ENCODE data around the gene VWA8. TPM values are rescaled to one million over a fixed set of nuclear protein-coding genes. Genes with fewer than 3 reads are reported as not detected.

The VWA8 gene
- polyA plus RNA-seq, 1 of the 3 experiments (the other 2 are of a cell fraction), result 5.5 TPM

DNA sequence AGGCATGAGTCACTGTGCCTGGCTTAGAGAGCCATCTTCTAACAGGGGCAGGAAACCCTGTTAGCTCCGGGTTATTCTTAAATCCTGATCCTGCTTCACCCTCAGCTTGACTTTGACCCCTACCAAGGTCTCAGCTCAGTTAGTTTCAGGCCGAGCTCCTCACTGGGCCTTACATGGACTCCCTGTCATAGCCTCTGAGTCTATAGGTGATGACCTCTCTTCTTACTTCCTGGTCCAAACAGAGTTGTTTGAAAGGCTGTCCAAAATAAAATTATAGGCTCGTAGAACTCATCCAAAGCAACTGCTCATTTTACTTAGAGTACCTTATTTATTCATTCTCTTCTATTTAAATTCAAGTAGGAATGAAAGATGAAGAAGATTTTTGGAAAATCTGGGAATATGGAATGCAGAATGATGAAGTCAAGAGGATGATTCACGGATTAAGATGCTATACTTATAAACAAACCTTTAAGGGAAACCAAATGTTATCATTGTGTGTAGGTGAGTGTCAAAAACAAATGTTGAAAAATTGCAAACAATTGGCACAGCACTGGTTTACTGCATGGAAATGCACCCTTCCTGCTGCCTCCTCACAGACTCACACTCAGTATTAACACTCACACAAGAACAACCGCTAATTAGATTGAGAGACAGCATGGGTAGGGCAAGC is 329.5 kb downstream of the VWA8 start:
- H3K9me2 ChIP-seq, result no peaks in the 10 kb centered on the region
- no peaks in the 10 kb centered on the region for H3K36me3 ChIP-seq (replicated peaks in 1 of 2; ENCODE audit: control insufficient read depth in 1 of 2, insufficient read depth in 2 of 2, low read length in 1 of 2)
- CTCF ChIA-PET, result interaction anchor here (0.6 to 1.0 kb wide), 3 partner anchors 21 to 349 kb away, joined by 3 read pairs; no protein-coding TSS in a partner anchor
- DNase-seq, result no peak
- no peak overlapping the region for H3K4me2 ChIP-seq
- H3K27ac ChIP-seq (ENCODE audit: low read depth in 2 of 2, low read length in 1 of 2), result no peak overlapping the region
- H4K20me1 ChIP-seq (ENCODE audit: insufficient read depth), result no peaks in the 10 kb centered on the region
- no peaks in the 10 kb centered on the region for H3K9me3 ChIP-seq
- H3K79me2 ChIP-seq (ENCODE audit: insufficient read depth), result no peaks in the 10 kb centered on the region
- H2AFZ ChIP-seq (ENCODE audit: low read depth), result no peak overlapping the region
- no peaks in the 10 kb centered on the region for H3K27me3 ChIP-seq (ENCODE audit: insufficient read depth)
- no peak overlapping the region for H3K4me3 ChIP-seq (ENCODE audit: low read depth in 2 of 2, low read length in 1 of 2)
- H3F3A ChIP-seq (replicated peaks; ENCODE audit: insufficient read depth), result no peaks in the 10 kb centered on the region
- POLR2A ChIA-PET, result no interaction called here
- TF ChIP-seq SIN3A (IDR thresholded peaks at IDR 0.05; ENCODE audit: borderline replicate concordance, low read depth, low read length) (no peak), SMC3 (IDR thresholded peaks at IDR 0.05; ENCODE audit: low read depth, low read length) (no peak), MXI1 (IDR thresholded peaks at IDR 0.05; ENCODE audit: low read depth, low read length) (no peak)
- TF ChIP-seq, protein P1, sequence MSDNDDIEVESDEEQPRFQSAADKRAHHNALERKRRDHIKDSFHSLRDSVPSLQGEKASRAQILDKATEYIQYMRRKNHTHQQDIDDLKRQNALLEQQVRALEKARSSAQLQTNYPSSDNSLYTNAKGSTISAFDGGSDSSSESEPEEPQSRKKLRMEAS (IDR thresholded peaks at IDR 0.05; ENCODE audit: low read depth), result no peak
- TF ChIP-seq, protein P2, sequence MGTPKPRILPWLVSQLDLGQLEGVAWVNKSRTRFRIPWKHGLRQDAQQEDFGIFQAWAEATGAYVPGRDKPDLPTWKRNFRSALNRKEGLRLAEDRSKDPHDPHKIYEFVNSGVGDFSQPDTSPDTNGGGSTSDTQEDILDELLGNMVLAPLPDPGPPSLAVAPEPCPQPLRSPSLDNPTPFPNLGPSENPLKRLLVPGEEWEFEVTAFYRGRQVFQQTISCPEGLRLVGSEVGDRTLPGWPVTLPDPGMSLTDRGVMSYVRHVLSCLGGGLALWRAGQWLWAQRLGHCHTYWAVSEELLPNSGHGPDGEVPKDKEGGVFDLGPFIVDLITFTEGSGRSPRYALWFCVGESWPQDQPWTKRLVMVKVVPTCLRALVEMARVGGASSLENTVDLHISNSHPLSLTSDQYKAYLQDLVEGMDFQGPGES (IDR thresholded peaks at IDR 0.05; ENCODE audit: low read depth, low read length), result no peak
- WGBS (ENCODE audit: low lambda C conversion rate), result 89% methylated on average over 5 of the region's 5 CpGs
- no peaks in the 10 kb centered on the region for H3K4me1 ChIP-seq (ENCODE audit: control insufficient read depth in 1 of 2, insufficient read depth in 2 of 2, low read depth in 1 of 2, low read length in 1 of 2)
- no peak overlapping the region for H3K9ac ChIP-seq

DNA sequence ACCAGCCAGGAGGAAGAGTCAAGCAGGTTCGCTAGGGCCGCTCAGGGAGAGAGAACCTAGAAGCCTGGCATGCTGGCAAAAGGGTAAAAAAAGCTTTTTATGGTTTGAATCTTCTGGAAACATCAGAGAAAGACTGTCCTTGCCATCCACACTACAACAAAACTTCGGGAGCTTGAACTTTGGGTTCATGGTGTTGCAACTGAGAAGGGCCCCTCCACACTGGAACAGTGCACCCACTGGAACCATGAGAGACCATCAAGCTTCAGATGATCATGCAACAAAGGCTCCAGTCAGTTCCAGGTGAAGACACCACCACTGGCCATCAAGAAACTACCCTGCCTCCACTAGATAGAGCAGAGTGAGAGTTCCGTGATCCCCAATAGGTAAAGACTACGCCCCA is 333.5 kb downstream of the VWA8 start:
- peaks cover 0 to 4% of the 10 kb centered on the region in 2 experiments; a peak in 1 of 4 replicates for H3K4me1 ChIP-seq (ENCODE audit: control insufficient read depth in 1 of 2, insufficient read depth in 2 of 2, low read depth in 1 of 2, low read length in 1 of 2)
- H3K9ac ChIP-seq, result no peak overlapping the region
- H3K4me2 ChIP-seq, result no peak overlapping the region
- ChIA-PET POLR2A (no interaction called here), CTCF (no interaction called here)
- H3K27ac ChIP-seq (ENCODE audit: low read depth in 2 of 2, low read length in 1 of 2), result no peak overlapping the region
- no peak overlapping the region for H2AFZ ChIP-seq (ENCODE audit: low read depth)
- no peaks in the 10 kb centered on the region for H4K20me1 ChIP-seq (ENCODE audit: insufficient read depth)
- H3K9me3 ChIP-seq, result no peaks in the 10 kb centered on the region
- no peak overlapping the region for H3K4me3 ChIP-seq (ENCODE audit: low read depth in 2 of 2, low read length in 1 of 2)
- DNase-seq, result no peak
- TF ChIP-seq RAD21 (IDR thresholded peaks at IDR 0.05; ENCODE audit: low read length), result no peak
- TF ChIP-seq CHD2 (IDR thresholded peaks at IDR 0.05; ENCODE audit: low read length, partially characterized antibody), result no peak
- TF ChIP-seq FOSL2 (IDR thresholded peaks at IDR 0.05; ENCODE audit: borderline replicate concordance, low read depth), result no peak
- TF ChIP-seq, protein P2 (IDR thresholded peaks at IDR 0.05; ENCODE audit: low read depth, low read length), result no peak
- TF ChIP-seq, protein P3, sequence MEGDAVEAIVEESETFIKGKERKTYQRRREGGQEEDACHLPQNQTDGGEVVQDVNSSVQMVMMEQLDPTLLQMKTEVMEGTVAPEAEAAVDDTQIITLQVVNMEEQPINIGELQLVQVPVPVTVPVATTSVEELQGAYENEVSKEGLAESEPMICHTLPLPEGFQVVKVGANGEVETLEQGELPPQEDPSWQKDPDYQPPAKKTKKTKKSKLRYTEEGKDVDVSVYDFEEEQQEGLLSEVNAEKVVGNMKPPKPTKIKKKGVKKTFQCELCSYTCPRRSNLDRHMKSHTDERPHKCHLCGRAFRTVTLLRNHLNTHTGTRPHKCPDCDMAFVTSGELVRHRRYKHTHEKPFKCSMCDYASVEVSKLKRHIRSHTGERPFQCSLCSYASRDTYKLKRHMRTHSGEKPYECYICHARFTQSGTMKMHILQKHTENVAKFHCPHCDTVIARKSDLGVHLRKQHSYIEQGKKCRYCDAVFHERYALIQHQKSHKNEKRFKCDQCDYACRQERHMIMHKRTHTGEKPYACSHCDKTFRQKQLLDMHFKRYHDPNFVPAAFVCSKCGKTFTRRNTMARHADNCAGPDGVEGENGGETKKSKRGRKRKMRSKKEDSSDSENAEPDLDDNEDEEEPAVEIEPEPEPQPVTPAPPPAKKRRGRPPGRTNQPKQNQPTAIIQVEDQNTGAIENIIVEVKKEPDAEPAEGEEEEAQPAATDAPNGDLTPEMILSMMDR (IDR thresholded peaks at IDR 0.05), result no peak
- TF ChIP-seq, protein P4, sequence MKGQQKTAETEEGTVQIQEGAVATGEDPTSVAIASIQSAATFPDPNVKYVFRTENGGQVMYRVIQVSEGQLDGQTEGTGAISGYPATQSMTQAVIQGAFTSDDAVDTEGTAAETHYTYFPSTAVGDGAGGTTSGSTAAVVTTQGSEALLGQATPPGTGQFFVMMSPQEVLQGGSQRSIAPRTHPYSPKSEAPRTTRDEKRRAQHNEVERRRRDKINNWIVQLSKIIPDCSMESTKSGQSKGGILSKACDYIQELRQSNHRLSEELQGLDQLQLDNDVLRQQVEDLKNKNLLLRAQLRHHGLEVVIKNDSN (IDR thresholded peaks at IDR 0.05; ENCODE audit: borderline replicate concordance, low read depth), result no peak
- TF ChIP-seq SIN3A (IDR thresholded peaks at IDR 0.05; ENCODE audit: borderline replicate concordance, low read depth, low read length), result no peak
- H3F3A ChIP-seq (replicated peaks; ENCODE audit: insufficient read depth), result no peaks in the 10 kb centered on the region
- no peaks in the 10 kb centered on the region for H3K79me2 ChIP-seq (ENCODE audit: insufficient read depth)
- no peaks in the 10 kb centered on the region for H3K27me3 ChIP-seq (ENCODE audit: insufficient read depth)
- H3K9me2 ChIP-seq, result no peaks in the 10 kb centered on the region
- no peaks in the 10 kb centered on the region for H3K36me3 ChIP-seq (replicated peaks in 1 of 2; ENCODE audit: control insufficient read depth in 1 of 2, insufficient read depth in 2 of 2, low read length in 1 of 2)
- 83% methylated on average over 5 of the region's 5 CpGs for WGBS (ENCODE audit: low lambda C conversion rate)
